Sigmoid colon (tissue), 7 donors: ENCODE measurements around the gene SORCS1. TPM values are rescaled to one million over a fixed set of nuclear protein-coding genes. Genes with fewer than 3 reads are reported as not detected.

Experiments
- DNase-seq: peaks from one replicate; pipeline ENCODE4 v3.0.0-alpha.2; 2019
- H3K27ac ChIP-seq, 4 donors: fragments of 200-600 bp; sonication (generic); one replicate each; pipeline ENCODE4 v1.5.1; 2016 to 2019; ENCODE audit warnings: mild to moderate bottlenecking in 1 of 4
- H3K27me3 ChIP-seq, 3 donors: fragments of 200-600 bp; sonication (generic); one replicate each; pipeline ENCODE4 v1.5.1; 2019; ENCODE audit warnings: mild to moderate bottlenecking in 1 of 3
- H3K36me3 ChIP-seq, 4 donors: fragments of 200-600 bp; sonication (generic); one replicate each; pipeline ENCODE4 v1.5.1; 2016 to 2019
- H3K4me1 ChIP-seq, 4 donors: fragments of 200-600 bp; sonication (generic); one replicate each; pipeline ENCODE4 v1.5.1; 2017 to 2019
- H3K4me3 ChIP-seq, 4 donors: fragments of 200-600 bp; sonication (generic); one replicate each; pipeline ENCODE4 v1.5.1; 2017 to 2019; ENCODE audit warnings: mild to moderate bottlenecking in 2 of 4, moderate library complexity in 1 of 4
- H3K9me3 ChIP-seq, 4 donors: fragments of 200-600 bp in 3 of 4; sonication (generic) in 3 of 4; one replicate each; pipeline versions ENCODE4 v1.5.1 to v1.6.1; 2013 to 2019
- EP300 ChIP-seq, 4 donors: sonication (generic); formaldehyde crosslinking; IDR thresholded peaks; one replicate each; pipeline ENCODE4 v1.6.1; 2017; ENCODE audit warnings: antibody characterized with exemption in 4 of 4
- POLR2A ChIP-seq, 2 donors: fragments of 450-650 bp; IDR thresholded peaks; one replicate each; pipeline ENCODE4 v1.6.1; 2016; ENCODE audit warnings: antibody characterized with exemption in 2 of 2, mild to moderate bottlenecking in 2 of 2, moderate library complexity in 2 of 2
- POLR2AphosphoS5 ChIP-seq, 4 donors: sonication (generic); formaldehyde crosslinking; IDR thresholded peaks; one replicate each; pipeline ENCODE4 v1.6.1; 2017; ENCODE audit warnings: antibody characterized with exemption in 4 of 4
- whole genome bisulfite sequencing, 2 donors: extraction: QIAGEN DNeasy Blood & Tissue Kit; methylation state at CpG; one replicate each; pipeline ENCODE4 v1.1.7; 2013; 5-methylcytosine and 5-hydroxymethylcytosine counted together
- intact Hi-C: fragments of 100-400 bp; cut with DNase I; formaldehyde crosslinking; loops from one replicate; pipeline ENCODE4 v1.15.1; 2023
- polyA plus RNA-seq, 3 donors: library from polyadenylated mRNA; stranded (reverse); fragments of 200-250 nt; gene quantifications; one replicate each; pipeline ENCODE4 v1.2.3, GENCODE V29; 2013
- total RNA-seq, 4 donors: library from RNA; depleted of rRNA; stranded (reverse); fragments of >200 nt; gene quantifications; one replicate each; pipeline ENCODE4 v1.1.0, GENCODE V29; 2016
- TF ChIP-seq, protein P1 (sequence below), 4 experiments: fragments of 450-650 bp in 3 of 4; fragments of 200-600 bp in 1 of 4; IDR thresholded peaks; one replicate each; pipeline ENCODE4 v1.5.1; 2016 to 2019; ENCODE audit warnings: antibody characterized with exemption in 4 of 4, mild to moderate bottlenecking in 3 of 4, moderate library complexity in 2 of 4
- donor health status: healthy with polysubstance abuse.
- donor health status: Bipolar disorder and iron deficiency.
- donor health status: healthy.

The SORCS1 gene
- total and polyA plus RNA-seq, 7 donors = 2.5 to 18.3 (median 8.7) TPM; not detected in 1

DNA sequence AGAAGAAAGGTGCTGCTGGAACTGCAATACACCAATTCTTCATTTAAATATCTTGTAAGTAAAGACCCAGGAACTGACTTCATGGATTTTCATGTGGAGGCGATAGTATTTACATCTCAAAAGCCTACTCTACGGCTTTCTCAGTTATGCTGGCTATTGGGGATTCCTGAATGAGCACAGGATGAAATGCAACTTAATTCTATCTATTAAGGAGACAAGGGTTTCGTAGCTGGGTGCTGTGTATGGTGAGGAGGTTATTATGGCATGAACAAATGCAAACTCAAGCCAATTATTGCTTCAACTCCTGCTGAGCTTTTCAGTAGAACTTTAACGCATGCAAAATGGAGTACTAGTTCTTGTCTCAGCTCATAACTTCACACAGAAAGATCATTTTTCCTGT is 251.2 kb downstream of the SORCS1 start:
- no peaks in the 10 kb centered on the region for H3K9me3 ChIP-seq
- intact Hi-C loops = no loop called here
- 84 to 89% methylated on average over 4 of the region's 4 CpGs for WGBS, 2 donors
- H3K4me1 ChIP-seq = peaks cover 0 to 14% (median 13%) of the 10 kb centered on the region in 4 donors
- no peak overlapping the region for H3K27ac ChIP-seq
- TF ChIP-seq POLR2A (IDR thresholded peaks at IDR 0.05) = no peak
- no peak for TF ChIP-seq POLR2AphosphoS5 (IDR thresholded peaks at IDR 0.05)
- TF ChIP-seq, protein P1, sequence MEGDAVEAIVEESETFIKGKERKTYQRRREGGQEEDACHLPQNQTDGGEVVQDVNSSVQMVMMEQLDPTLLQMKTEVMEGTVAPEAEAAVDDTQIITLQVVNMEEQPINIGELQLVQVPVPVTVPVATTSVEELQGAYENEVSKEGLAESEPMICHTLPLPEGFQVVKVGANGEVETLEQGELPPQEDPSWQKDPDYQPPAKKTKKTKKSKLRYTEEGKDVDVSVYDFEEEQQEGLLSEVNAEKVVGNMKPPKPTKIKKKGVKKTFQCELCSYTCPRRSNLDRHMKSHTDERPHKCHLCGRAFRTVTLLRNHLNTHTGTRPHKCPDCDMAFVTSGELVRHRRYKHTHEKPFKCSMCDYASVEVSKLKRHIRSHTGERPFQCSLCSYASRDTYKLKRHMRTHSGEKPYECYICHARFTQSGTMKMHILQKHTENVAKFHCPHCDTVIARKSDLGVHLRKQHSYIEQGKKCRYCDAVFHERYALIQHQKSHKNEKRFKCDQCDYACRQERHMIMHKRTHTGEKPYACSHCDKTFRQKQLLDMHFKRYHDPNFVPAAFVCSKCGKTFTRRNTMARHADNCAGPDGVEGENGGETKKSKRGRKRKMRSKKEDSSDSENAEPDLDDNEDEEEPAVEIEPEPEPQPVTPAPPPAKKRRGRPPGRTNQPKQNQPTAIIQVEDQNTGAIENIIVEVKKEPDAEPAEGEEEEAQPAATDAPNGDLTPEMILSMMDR (IDR thresholded peaks at IDR 0.05) = no peak
- TF ChIP-seq EP300 (IDR thresholded peaks at IDR 0.05) = no peak
- H3K4me3 ChIP-seq = no peak overlapping the region
- H3K36me3 ChIP-seq = no peaks in the 10 kb centered on the region
- no peaks in the 10 kb centered on the region for H3K27me3 ChIP-seq
- DNase-seq = no peak

DNA sequence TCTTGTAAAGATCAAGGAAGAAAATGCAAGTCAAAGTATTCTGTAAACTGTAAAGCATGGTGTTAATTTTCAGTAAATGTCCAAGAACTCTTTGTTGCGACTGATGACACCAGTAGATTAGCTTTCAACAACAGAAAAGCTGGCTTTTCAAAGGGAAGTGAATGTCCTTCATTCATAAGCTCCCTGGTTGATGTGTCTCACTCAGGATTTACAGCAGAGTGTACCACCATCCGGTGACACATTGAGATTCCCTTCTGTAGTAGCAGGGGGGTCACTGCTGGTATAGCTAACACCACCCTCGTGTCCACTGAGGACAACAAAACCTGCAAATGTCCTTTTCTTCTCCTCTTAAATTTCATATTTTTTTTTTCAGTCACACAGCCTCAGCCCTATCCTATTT is 253.4 kb downstream of the SORCS1 start:
- TF ChIP-seq EP300 (IDR thresholded peaks at IDR 0.05) = no peak
- TF ChIP-seq POLR2AphosphoS5 (IDR thresholded peaks at IDR 0.05) = no peak
- TF ChIP-seq POLR2A (IDR thresholded peaks at IDR 0.05) = no peak
- TF ChIP-seq, protein P1 (IDR thresholded peaks at IDR 0.05) = no peak
- WGBS, 2 donors = 78% methylated on average over 3 of the region's 3 CpGs

GRCh38 chr10:106910666-106911065 is 253.8 kb downstream of the SORCS1 start:
- Histone ChIP-seq H3K9me3 (no peaks in the 10 kb centered on the region), H3K4me1 (no peaks in the 10 kb centered on the region), H3K27me3 (no peaks in the 10 kb centered on the region), H3K36me3 (no peaks in the 10 kb centered on the region), H3K4me3 (no peak overlapping the region), H3K27ac (no peak overlapping the region)
- DNase-seq = no peak
- intact Hi-C loops = no loop called here
- 62 to 79% methylated on average over 4 of the region's 4 CpGs for WGBS, 2 donors
- TF ChIP-seq, protein P1 (IDR thresholded peaks at IDR 0.05) = no peak
- TF ChIP-seq POLR2A (IDR thresholded peaks at IDR 0.05) (no peak), POLR2AphosphoS5 (IDR thresholded peaks at IDR 0.05) (no peak), EP300 (IDR thresholded peaks at IDR 0.05) (no peak)

More for the DNA sequence above, 253.4 kb downstream of the SORCS1 start:
- intact Hi-C loops = no loop called here
- Histone ChIP-seq H3K4me3 (no peak overlapping the region), H3K27me3 (no peaks in the 10 kb centered on the region), H3K27ac (no peak overlapping the region), H3K36me3 (no peaks in the 10 kb centered on the region), H3K4me1 (no peaks in the 10 kb centered on the region), H3K9me3 (no peaks in the 10 kb centered on the region)
- no peak for DNase-seq

- H3K9me3 ChIP-seq = no peaks in the 10 kb centered on the region
- no peak for DNase-seq
- no peaks in the 10 kb centered on the region for H3K4me1 ChIP-seq
- WGBS, 2 donors = 91 to 93% methylated on average over 6 of the region's 6 CpGs
- intact Hi-C loops = no loop called here
- TF ChIP-seq, protein P1 (IDR thresholded peaks at IDR 0.05) = no peak
- TF ChIP-seq POLR2A (IDR thresholded peaks at IDR 0.05) (no peak), POLR2AphosphoS5 (IDR thresholded peaks at IDR 0.05) (no peak)
- no peak overlapping the region for H3K27ac ChIP-seq
- no peaks in the 10 kb centered on the region for H3K27me3 ChIP-seq
- H3K4me3 ChIP-seq = no peak overlapping the region
- no peaks in the 10 kb centered on the region for H3K36me3 ChIP-seq
These were observed 256.3 kb downstream of the SORCS1 start for GRCh38 chr10:106908225-106908624.

DNA sequence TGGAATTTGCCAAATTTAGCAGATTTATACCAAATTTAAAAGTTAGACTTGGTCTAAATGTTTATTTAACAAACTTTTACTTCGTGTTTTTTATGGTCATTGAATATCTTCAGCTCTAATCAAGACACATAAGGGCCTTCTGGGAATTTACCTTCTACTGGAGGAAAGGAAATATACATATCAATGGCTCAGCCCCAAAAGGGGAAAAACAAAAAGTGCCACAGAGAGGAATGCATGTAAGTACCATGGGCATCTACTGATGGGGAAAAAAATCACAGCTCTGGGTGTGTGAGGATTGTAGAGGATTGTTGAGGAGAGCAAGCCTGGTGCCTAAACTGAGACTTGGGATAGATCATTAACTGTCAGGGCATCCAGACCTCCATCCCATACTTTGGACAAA is 260.3 kb downstream of the SORCS1 start:
- 11 to 51% methylated on average over 1 of the region's 1 CpG for WGBS, 2 donors
- intact Hi-C loops = no loop called here
- TF ChIP-seq, protein P1 (IDR thresholded peaks at IDR 0.05) = no peak

More for the DNA sequence above, 260.3 kb downstream of the SORCS1 start:
- H3K36me3 ChIP-seq = no peaks in the 10 kb centered on the region
- no peaks in the 10 kb centered on the region for H3K4me1 ChIP-seq
- H3K4me3 ChIP-seq = no peak overlapping the region
- no peaks in the 10 kb centered on the region for H3K27me3 ChIP-seq
- H3K27ac ChIP-seq = no peak overlapping the region
- H3K9me3 ChIP-seq = no peaks in the 10 kb centered on the region
- no peak for DNase-seq
